M059J (cell line): Measurements from ENCODE around the gene NR6A1. TPM values are rescaled to one million over a fixed set of nuclear protein-coding genes. Genes with fewer than 3 reads are reported as not detected.

Source experiments
- DNase-seq: peaks from one replicate; pipeline ENCODE4 v3.0.0-alpha.2; 2012; ENCODE audit warnings: low read depth
- total RNA-seq: library from RNA; depleted of rRNA; stranded (reverse); fragments of >200 nt; shearing (Covaris generic); gene quantifications from 2 replicates; pipeline ENCODE4 v1.2.3, GENCODE V29; 2014; rRNA removed

The NR6A1 gene
- total RNA-seq, result 1.4 and 2.4 TPM in 2 replicates

- peak; percentile 97 for DNase-seq
Measured at GRCh38 chr9:124771021-124771866, at the start of gene NR6A1. Gene NR6A1 (minus strand): TSS chr9:124771311.

- peak; percentile 97 for DNase-seq
Measured at GRCh38 chr9:124818431-124819281, 47.5 kb upstream of the NR6A1 start.

DNA sequence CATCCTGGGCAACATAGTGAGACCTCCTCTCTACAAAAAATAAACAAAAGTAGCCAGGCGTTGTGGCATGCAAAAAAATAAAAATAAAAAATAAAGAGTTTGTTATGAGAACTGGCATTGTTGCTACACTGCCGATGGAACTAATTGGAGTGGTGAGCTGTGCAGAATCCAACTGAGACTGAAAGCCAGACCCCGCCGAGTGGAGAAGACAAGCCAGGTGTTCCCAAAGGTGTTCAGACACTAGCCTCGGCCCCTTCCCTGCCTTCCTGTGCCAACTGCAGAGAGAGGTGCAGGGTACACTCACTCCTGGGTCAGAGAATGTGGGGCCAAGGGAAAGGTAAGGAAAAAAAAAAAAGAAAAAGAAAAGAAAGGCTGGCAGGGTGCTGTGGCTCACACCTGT, 44.5 kb upstream of the NR6A1 start:
- DNase-seq, result no peak

GRCh38 chr9:124814164-124814535, 43.0 kb upstream of the NR6A1 start:
- DNase-seq, result peak; percentile 39

DNA sequence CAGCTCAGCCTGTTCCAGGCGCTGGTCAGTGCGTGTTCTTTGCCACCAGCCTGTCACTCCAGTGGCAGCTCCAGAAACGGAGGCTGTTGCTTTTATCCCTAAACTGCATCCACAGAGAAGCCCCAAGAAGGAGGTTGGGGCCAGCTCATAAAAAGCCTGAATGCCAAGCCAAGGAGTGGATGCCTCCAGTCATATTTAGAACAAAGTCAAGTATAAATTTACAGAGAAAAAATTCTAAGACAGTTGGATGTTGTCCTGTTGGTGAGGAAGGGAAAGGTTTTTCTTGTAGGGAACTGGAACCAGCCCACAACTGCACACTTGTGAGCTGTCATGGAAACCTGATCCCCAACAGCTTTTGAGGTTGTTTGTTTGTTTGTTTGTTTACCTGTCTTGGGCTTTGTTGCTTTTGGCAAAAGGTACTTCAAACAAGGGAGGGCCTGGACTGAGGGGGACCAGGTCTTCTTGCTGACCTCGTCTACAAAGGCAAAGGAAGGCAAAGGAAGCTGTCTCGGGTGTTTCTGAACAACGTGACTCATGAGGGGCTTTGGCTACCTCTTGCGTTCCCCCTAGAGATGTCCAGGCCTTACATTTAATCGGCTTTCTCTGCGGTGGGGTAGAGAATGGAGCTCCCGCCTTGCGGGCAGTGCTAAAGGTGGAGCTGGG, 42.5 kb upstream of the NR6A1 start:
- peak; percentile 51 for DNase-seq

DNA sequence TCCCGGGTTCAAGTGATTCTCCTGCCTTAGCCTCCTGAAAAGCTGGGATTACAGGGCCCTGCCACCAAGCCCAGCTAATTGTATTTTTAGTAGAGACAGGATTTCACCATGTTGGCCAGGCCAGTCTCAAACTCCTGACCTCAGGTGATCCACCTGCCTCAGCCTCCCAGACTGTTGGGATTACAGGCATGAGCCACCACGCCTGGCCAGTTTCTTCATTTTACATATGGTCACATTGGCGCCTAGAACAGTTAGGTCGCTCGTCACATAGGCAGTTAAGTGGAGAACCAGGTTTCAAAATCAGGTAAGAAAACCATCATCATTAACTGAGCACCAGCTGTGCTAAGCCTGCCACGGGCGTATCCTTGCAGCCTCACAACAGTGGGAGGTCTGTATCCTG, 41.9 kb upstream of the NR6A1 start:
- DNase-seq, result no peak

DNA sequence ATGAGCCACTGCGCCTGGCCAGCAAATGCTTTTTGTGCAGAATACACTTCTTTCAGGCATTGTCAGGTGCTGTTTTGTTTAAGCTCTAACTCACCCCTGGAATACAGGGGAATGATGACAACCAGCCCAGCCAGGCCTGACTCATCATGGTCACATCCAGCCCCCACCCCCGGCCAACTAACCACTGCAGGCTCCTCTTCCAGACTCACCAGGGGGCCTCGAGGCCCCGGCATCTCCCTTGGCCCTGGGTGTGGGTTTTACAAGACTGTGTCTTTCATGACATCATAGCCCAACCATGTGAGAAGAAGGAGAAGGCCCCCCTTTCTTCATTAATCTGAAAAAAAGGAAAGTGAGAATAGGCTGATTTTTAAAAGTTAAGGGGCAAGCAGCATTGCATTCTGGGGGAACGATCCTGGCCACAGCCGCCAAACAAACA, 41.3 kb upstream of the NR6A1 start:
- DNase-seq, result peak; percentile 99

- DNase-seq, result peak; percentile 91
Measured at GRCh38 chr9:124810663-124811355, 39.7 kb upstream of the NR6A1 start.

DNA sequence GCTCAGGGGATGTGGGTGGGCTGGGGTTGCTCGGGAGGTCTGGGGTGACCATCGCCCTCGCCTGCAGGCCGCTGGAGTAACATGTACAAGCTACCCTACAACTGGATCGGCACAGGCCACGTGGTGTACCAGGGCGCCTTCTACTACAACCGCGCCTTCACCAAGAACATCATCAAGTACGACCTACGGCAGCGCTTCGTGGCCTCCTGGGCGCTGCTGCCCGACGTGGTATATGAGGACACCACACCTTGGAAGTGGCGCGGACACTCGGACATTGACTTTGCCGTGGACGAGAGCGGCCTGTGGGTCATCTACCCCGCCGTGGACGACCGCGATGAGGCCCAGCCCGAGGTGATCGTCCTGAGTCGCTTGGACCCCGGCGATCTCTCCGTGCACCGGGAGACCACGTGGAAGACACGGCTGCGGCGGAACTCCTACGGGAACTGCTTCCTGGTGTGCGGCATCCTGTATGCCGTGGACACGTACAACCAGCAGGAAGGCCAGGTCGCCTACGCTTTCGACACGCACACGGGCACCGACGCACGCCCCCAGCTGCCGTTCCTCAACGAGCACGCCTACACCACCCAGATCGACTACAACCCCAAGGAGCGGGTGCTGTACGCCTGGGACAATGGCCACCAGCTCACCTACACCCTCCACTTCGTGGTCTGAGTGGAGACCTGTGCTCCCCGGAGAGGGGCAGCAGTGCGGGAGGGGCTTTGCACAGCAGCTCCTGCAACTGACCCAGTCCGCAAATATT, 38.8 kb upstream of the NR6A1 start:
- DNase-seq, result no peak

DNA sequence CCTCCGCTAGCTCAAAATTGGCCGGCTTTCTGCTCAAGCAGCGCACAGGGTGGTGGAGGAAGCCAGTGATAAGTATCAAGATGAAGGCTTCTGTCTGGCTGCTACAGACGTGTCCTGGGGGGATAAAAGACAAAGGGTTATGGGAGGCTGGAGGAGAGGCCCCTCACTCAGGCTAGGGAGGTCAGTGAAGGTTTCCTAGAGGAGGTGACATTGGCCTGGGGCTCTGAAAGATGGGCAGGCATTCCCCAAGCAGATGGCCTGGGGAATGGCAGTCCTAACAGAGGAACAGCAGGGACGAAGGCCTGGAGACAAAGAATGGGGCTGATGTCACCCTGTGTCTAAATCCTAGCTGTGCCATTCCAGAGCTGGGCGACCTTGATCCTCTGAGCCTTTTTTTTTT, 38.1 kb upstream of the NR6A1 start:
- DNase-seq, result no peak

DNA sequence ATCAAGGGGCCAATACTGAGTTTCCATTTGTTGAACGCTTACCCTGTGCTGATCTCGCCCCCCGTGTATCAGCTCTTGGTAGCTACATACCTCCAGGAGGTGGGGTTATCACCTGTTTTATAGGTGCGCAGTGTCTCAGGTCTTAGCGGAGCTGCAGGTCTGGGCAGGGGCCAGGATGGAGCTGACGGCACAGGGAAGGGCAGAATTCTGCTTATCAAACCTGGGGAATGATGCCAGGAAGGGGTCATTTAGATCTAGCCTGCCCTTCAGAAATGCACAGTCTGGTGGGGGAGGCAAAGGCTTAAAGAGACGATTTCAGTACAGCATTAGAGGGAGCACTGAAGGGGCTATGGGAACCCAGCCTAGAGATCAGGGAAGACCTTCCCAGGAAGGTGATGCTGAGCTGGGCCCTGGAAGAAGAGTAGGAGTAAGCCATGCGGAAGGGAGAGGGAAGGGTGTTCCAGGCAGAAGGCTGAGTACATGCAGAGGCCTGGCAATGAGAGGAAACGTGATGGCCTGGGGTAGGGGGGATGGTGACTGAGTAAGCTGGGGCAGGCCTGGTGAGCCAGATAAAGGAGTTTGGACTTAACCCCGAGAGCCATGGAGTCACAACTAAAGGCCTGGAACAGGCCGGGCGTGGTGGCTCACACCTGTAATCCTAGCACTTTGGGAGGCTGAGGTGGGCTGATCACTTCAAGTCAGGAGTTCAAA, 37.3 kb upstream of the NR6A1 start:
- no peak for DNase-seq

GRCh38 chr9:124805186-124805585, 34.1 kb upstream of the NR6A1 start:
- no peak for DNase-seq

DNA sequence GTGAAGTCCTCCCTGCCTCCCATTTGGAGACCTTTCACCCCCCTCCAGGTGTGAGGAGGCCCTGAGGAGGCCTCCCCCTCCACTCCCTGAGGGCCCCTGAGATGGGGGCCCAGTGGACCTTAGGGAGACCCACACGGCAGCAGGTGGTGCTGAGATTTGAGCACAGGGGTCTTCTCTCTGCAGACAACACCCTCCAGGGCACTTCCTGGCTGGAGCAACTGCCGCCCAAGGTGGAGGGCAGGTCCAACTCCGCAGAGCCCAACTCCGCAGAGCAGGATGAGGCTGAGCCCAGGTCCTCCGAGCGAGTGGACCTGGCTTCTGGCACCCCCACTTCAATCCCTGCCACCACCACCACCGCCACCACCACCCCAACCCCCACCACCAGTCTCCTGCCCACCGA, 32.8 kb upstream of the NR6A1 start:
- no peak for DNase-seq

DNA sequence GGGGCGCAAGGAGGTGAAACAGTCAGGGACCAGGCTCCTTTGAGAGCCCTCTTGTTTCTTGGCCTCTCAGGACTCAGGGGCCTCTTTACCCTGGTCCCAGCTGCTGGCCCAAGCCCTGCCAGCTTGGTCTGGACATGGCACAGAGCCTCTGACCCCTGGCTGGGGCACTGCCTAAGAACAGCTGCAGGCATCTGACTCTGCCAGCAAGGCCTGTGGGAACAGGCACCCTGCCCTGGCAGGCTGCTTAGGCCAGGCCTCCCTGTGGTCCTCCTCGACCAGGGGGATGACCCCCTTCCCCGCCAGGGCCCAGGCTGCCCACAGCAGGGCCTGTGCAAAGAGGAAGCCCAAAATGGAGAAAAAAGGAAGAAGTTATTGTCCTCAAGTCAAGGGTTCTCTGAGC, 31.3 kb upstream of the NR6A1 start:
- no peak for DNase-seq

DNA sequence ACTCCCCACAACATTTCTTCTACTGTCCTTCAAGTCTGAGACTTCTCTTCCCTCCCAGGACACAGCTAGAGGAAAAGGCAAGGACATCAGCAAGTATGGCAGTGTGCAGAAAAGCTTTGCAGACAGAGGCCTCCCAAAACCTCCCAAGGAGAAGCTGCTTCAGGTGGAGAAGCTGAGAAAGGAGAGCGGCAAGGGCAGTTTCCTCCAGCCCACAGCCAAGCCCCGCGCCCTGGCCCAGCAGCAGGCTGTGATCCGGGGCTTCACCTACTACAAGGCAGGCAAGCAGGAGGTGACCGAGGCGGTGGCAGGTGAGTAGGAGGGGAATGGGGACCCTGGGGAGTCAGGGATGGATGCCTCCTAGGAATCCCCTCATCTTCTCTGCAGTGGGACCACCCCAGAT, 30.2 kb upstream of the NR6A1 start:
- DNase-seq, result no peak

GRCh38 chr9:124800306-124801259, 29.5 kb upstream of the NR6A1 start:
- DNase-seq, result peak; percentile 65

DNA sequence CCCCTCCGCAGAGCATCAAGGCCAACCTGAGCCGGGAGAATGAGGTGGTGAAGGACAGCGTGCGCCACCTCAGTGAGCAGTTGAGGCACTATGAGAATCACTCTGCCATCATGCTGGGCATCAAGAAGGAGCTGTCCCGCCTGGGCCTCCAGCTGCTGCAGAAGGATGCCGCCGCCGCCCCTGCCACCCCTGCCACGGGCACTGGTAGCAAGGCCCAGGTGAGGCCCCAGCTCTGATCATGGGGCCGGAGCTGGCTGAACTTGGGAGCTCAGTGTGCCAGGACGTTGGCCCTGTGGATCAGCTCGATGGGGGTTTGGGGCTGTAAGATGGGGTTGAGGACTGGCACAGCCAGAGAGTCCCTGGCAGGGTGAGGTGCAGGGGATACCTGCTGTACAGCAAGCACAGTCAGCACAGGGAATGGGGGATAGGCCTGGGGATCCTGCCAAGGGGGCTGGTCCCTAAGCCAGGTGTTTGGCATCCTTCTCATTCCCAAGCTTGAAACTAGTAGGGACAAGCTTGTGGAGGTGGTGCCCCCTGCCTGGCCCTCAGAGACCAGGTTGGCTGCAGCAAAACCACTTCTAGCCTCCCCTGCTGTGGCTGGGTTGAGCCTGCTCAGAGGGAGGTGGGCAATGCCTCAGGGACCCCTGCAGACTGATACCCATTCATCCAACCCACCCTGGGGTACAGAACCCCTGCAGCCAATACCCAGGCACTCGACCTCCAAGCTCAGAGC, 28.3 kb upstream of the NR6A1 start:
- no peak for DNase-seq

DNA sequence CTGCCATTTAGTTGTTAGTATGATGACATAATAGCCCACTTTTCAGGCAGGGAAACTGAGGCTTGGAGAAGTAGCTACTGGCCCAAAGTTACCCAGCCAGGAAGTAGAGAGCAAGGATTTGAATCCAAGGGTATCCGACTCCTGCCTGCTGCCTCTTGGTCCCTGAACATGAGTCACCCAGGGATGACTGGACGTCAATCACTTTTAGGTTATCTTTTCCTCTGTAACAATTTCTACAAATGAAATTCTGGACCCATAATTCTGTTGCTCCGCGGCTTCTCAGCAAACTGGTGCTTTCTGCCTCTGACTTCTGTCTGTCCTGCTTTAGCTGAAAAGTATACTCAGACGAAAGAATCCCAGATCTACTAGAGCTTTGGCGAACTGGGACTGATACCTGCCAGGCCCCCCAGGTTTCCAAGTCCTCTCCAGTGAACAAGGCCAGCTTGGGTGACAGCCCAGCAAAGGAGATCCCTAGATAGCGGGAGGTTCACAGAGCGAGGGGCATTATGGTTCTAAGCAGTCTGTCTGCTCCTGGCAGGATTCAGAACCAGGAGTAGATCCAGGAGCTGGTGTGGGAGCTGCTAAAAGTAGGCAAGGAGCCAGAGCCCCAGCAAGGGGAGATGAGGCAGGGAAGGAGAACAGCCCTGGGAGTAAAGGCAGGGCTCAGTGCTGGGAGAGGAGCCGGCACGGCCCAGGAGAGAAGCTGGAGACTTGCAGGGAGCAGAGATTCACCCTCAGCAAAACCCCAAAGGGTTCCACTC, 26.4 kb upstream of the NR6A1 start:
- no peak for DNase-seq
